Esophagus squamous epithelium (tissue), 4 donors: ENCODE results near the gene ATP6AP1.

Experiments used
- CTCF ChIP-seq, 6 experiments: fragments of 450-650 bp in 4 of 6; fragments of 200-600 bp in 2 of 6; sonication (generic) in 2 of 6; IDR thresholded peaks; one replicate each; pipeline ENCODE4 v1.5.1; 2016 to 2019; ENCODE audit warnings: antibody characterized with exemption in 6 of 6, mild to moderate bottlenecking in 4 of 6, moderate library complexity in 4 of 6
- POLR2A ChIP-seq, 4 donors: fragments of 450-650 bp; IDR thresholded peaks; one replicate each; pipeline ENCODE4 v1.6.1; 2017; ENCODE audit warnings: antibody characterized with exemption in 4 of 4, mild to moderate bottlenecking in 4 of 4, moderate library complexity in 3 of 4

GRCh38 chrX:154476821-154477220 lies 48.3 kb downstream of the ATP6AP1 start:
- no peak for TF ChIP-seq CTCF (IDR thresholded peaks at IDR 0.05)
- TF ChIP-seq POLR2A (IDR thresholded peaks at IDR 0.05) = no peak
